Astrocyte (in vitro differentiated cells and primary cell): ENCODE measurements around the gene TMEM59.

Experiments used
- CTCF ChIP-seq: IDR thresholded peaks from 2 replicates; pipeline ENCODE4 v1.5.1; 2011; ENCODE audit warnings: low read depth, mild to moderate bottlenecking, inconsistent platforms, low read length, moderate library complexity; ENCODE audit not compliant: insufficient read depth
- EZH2 ChIP-seq: IDR thresholded peaks from 2 replicates; pipeline ENCODE4 v1.6.1; 2012; ENCODE audit warnings: mild to moderate bottlenecking, low read length, inconsistent platforms; ENCODE audit not compliant: insufficient read depth

DNA sequence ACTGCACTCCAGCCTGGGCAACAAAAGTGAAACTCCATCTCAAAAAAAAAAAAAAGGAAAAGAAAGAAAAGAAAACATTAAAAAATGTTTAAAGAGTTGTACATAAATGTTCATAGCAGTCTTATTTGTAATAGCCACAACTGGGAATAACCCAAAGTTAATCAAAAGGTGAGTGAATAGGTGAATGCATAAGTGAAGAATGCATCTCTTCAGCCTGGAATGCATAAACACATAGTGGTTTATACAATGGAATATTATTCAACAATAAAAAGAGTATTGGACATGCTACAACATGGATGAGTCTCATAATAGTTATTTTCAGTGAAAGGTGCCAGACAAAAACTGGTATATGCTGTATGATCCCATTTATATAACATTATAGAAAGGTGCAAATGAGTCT lies 53.1 kb downstream of the TMEM59 start:
- TF ChIP-seq CTCF (no peak), EZH2 (no peak)
